GM10248 (cell line): ENCODE measurements around the gene KIF26B.

Experiments used
- CTCF ChIA-PET: fragments of 300-600 bp; sonication (Branson Sonifier 250); formaldehyde crosslinking; extraction: SDS; loops from one replicate; lab custom pipeline; 2021; ENCODE audit warnings: antibody characterized with exemption; lab: Yijun Ruan, JAX
- POLR2A ChIA-PET: fragments of 350-650 bp; sonication (Branson Sonifier 250); formaldehyde crosslinking; extraction: SDS; loops from one replicate; lab custom pipeline; 2020; ENCODE audit warnings: antibody characterized with exemption; lab: Yijun Ruan, JAX
- DNase-seq: peaks from one replicate; pipeline ENCODE4 v3.0.0; 2012; ENCODE audit errors: extremely low spot score
- TF ChIP-seq, protein P1 (sequence below): IDR thresholded peaks from 2 replicates; pipeline ENCODE4 v1.5.1; 2012; ENCODE audit warnings: mild to moderate bottlenecking, low read depth; ENCODE audit errors: extremely low read depth, missing control alignments, control extremely low read depth

The KIF26B gene

DNA sequence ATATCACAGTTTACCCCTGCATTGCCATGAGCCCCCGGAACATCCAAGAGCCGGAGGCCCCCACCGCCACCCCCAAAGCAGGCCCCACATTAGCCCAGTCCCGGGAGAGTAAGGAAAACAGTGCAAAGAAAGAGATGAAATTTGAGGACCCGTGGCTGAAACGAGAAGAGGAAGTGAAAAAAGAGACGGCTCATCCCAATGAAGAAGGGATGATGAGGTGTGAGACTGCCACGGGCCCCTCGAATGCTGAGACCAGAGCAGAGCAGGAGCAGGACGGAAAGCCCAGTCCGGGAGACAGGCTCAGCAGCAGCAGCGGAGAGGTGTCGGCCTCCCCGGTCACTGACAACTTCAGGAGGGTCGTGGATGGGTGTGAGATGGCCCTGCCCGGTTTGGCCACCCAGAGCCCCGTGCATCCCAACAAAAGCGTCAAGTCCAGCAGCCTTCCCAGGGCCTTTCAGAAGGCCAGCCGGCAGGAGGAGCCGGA lies 532.4 kb downstream of the KIF26B start:
- ChIA-PET POLR2A (no interaction called here), CTCF (interaction anchor here (1.3 kb wide), 1 partner anchor 14 kb away, joined by 5 read pairs; no protein-coding TSS in a partner anchor)
- no peak for DNase-seq
- TF ChIP-seq, protein P1, sequence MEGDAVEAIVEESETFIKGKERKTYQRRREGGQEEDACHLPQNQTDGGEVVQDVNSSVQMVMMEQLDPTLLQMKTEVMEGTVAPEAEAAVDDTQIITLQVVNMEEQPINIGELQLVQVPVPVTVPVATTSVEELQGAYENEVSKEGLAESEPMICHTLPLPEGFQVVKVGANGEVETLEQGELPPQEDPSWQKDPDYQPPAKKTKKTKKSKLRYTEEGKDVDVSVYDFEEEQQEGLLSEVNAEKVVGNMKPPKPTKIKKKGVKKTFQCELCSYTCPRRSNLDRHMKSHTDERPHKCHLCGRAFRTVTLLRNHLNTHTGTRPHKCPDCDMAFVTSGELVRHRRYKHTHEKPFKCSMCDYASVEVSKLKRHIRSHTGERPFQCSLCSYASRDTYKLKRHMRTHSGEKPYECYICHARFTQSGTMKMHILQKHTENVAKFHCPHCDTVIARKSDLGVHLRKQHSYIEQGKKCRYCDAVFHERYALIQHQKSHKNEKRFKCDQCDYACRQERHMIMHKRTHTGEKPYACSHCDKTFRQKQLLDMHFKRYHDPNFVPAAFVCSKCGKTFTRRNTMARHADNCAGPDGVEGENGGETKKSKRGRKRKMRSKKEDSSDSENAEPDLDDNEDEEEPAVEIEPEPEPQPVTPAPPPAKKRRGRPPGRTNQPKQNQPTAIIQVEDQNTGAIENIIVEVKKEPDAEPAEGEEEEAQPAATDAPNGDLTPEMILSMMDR, result no peak

DNA sequence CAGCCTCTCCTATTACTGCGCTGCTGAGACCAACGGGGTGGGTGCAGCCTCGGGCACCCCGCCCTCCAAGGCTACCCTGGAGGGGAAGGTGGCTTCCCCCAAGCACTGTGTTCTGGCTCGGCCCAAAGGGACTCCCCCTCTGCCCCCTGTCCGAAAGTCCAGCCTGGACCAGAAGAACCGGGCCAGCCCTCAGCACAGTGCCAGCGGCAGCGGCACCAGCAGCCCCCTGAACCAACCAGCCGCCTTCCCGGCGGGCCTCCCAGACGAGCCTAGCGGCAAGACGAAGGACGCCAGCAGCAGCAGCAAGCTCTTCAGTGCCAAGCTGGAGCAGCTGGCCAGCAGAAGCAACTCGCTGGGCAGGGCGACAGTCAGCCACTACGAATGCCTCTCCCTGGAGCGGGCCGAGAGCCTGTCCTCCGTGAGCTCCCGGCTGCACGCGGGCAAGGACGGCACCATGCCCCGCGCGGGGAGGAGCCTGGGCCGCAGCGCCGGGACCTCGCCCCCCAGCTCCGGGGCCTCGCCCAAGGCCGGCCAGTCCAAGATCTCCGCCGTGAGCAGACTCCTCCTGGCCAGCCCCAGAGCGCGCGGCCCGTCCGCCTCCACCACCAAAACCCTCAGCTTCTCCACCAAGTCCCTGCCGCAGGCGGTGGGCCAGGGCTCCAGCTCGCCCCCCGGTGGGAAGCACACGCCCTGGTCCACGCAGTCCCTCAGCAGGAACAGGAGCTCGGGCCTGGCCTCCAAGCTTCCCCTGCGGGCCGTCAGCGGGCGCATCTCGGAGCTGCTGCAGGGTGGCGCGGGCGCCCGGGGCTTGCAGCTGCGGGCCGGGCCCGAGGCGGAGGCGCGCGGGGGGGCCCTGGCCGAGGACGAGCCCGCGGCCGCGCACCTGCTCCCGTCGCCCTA lies 533.1 kb downstream of the KIF26B start:
- ChIA-PET CTCF (interaction anchor here (1.3 kb wide), 1 partner anchor 13 kb away, joined by 5 read pairs; no protein-coding TSS in a partner anchor), POLR2A (no interaction called here)
- TF ChIP-seq, protein P1, result no peak
- no peak for DNase-seq

DNA sequence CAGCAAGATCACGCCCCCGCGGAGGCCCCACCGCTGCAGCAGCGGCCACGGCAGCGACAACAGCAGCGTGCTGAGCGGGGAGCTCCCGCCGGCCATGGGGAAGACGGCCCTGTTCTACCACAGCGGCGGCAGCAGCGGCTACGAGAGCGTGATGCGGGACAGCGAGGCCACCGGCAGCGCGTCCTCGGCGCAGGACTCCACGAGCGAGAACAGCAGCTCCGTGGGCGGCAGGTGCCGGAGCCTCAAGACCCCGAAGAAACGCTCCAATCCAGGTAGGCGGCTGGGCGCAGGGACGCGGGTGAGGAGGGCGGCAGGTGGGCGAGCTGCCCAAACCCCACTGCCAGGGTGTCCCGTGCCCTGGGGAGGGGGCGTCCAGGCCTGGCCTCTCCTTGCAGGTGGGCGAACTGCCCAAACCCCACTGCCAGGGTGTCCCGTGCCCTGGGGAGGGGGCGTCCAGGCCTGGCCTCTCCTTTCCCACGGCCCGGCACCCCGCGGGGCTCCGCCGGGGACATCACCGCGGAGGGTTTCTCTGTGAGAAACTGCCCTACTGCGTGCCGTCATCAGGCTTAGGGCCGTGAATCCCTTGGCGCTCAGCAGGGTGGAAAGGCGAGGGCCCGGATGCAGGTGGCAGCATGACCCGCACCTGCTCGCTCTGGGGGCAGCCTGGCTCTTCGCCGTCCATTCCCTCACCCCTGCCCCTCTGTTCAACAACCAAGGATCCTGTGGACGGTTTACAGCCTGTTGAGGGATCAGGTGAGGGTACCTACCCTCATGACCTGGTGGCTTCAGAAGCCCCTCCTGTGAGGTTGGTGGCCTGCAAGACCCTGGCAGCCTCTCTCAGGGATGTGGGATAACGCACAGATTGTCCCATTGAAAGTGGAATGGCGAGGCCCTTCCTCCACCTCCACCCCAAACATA lies 534.0 kb downstream of the KIF26B start:
- CTCF ChIA-PET, result interaction anchor here (1.3 kb wide), 1 partner anchor 12 kb away, joined by 5 read pairs; no protein-coding TSS in a partner anchor
- DNase-seq, result no peak
- TF ChIP-seq, protein P1, result no peak
- POLR2A ChIA-PET, result no interaction called here

DNA sequence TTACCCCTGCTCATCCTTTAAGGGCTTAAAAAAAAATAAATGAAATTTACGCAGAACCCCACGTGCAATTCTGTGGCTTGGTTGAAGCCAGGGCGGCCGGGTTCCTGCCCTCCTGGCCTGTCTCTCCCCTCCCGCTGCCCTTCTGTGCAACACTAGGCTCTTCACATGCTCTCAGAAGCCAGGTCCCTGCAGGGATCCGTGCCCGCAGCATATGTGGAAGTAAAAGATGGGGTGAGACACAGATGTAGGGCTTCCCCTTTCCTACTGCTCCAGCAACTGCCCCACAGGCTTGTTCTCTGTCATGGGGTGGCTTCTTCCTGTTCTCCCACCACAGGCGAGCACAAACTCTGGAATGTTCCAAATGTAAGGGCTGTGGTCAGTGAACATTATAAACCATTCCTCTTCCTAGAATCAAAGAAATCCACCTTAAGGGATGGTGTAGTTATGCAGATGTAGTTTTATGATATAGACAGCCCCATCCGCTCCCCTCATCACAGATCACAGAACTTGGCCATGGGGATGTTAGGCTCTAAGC lies 535.4 kb downstream of the KIF26B start:
- TF ChIP-seq, protein P1, result no peak
- CTCF ChIA-PET, result no interaction called here
- DNase-seq, result no peak
- POLR2A ChIA-PET, result no interaction called here

DNA sequence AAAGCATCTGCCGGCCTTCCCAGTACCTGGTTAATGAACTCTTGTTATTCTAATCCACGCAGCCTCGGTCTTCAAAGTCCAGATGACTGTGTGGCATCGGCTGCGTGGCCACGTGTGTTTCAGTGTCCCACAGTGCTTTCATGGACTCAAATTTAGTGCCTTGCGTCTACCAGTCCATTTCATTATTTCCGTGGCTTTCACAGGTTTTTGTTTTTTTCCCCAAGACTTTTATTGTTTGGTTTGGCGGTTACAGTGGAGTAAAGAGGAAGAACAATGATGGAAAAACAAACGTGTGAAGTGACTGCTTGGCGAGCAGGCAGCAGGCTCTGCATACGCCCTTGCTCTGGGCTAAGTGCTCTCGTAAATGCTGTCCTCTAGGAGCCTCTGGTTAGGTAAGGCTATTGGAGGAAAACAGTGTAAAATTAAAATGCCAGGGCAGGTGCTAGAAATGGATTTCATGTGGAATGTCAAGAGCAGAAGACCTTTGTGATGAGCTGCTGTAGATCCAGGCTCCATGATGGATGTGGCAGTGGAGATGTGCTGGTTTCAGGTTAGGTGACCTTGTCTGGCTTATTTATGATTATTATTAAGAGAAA lies 536.3 kb downstream of the KIF26B start:
- DNase-seq, result no peak
- TF ChIP-seq, protein P1, result no peak
- CTCF ChIA-PET, result no interaction called here
- POLR2A ChIA-PET, result no interaction called here

DNA sequence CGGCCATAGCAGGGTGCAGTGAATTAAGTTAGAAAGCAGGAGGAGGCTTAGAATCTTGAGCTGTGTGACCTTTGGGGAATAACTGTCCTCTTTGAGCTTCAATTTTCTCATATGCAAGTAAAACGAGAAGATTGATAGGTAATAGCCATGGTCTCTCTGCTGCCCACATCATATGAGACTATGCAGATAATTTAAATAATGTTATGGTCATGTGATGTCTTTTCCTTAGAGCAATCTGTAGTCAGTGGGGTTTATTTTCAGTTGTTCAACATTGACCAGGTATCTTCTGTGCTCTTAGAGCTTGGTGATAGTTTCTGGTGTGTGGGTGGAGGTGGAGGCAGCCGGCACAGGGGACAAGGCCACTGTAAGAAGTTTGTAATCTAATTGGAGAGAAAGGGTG lies 537.1 kb downstream of the KIF26B start:
- TF ChIP-seq, protein P1, result no peak
- CTCF ChIA-PET, result interaction anchor here (1.3 kb wide), 1 partner anchor 40 kb away, joined by 4 read pairs; no protein-coding TSS in a partner anchor
- DNase-seq, result no peak
- POLR2A ChIA-PET, result no interaction called here
